ENCODE measurements around the gene BRIX1. TPM values are rescaled to one million over a fixed set of nuclear protein-coding genes. Genes with fewer than 3 reads are reported as not detected.
A peak's percentile ranks its signal among the peaks of the same experiment; 100 is the strongest.

BRIX1 gene
- polyA plus RNA-seq, 4 donors, result 9.4 to 28.7 (median 18.1) TPM

GRCh38 chr5:34881246-34881645 is 34.3 kb upstream of the BRIX1 start:
- Histone ChIP-seq H3K36me3 (ENCODE audit: control insufficient read depth in 3 of 3, insufficient read depth in 2 of 3, low read depth in 1 of 3, low read length in 3 of 3) (no peaks in the 10 kb centered on the region), H3K4me3 (ENCODE audit: low read depth in 1 of 3, low read length in 3 of 3) (no peak overlapping the region), H3K9me3 (ENCODE audit: control insufficient read depth in 2 of 2, insufficient read depth in 1 of 2, low read depth in 1 of 2, low read length in 1 of 2) (no peaks in the 10 kb centered on the region), H3K27ac (ENCODE audit: low read depth in 1 of 3, low read length in 2 of 3) (no peak overlapping the region), H3K27me3 (ENCODE audit: control insufficient read depth in 3 of 3, insufficient read depth in 3 of 3, low read length in 3 of 3) (no peaks in the 10 kb centered on the region), H3K4me1 (ENCODE audit: control insufficient read depth in 3 of 3, insufficient read depth in 2 of 3, low read depth in 1 of 3, low read length in 2 of 3) (no peaks in the 10 kb centered on the region)
- no peak for DNase-seq
- FAIRE-seq, result no peak

GRCh38 chr5:34886392-34887119 is 29.0 kb upstream of the BRIX1 start:
- no peaks in the 10 kb centered on the region for H3K4me1 ChIP-seq (ENCODE audit: control insufficient read depth in 3 of 3, insufficient read depth in 2 of 3, low read depth in 1 of 3, low read length in 2 of 3)
- no peak for FAIRE-seq
- H3K9me3 ChIP-seq (ENCODE audit: control insufficient read depth in 2 of 2, insufficient read depth in 1 of 2, low read depth in 1 of 2, low read length in 1 of 2), result no peaks in the 10 kb centered on the region
- H3K27ac ChIP-seq (ENCODE audit: low read depth in 1 of 3, low read length in 2 of 3), result no peak overlapping the region
- H3K36me3 ChIP-seq (ENCODE audit: control insufficient read depth in 3 of 3, insufficient read depth in 2 of 3, low read depth in 1 of 3, low read length in 3 of 3), result no peaks in the 10 kb centered on the region
- no peaks in the 10 kb centered on the region for H3K27me3 ChIP-seq (ENCODE audit: control insufficient read depth in 3 of 3, insufficient read depth in 3 of 3, low read length in 3 of 3)
- no peak for DNase-seq
- 88 to 92% (median 91%) methylated on average over 3 of the region's 3 CpGs for WGBS, 3 donors
- no peak overlapping the region for H3K4me3 ChIP-seq (ENCODE audit: low read depth in 1 of 3, low read length in 3 of 3)

GRCh38 chr5:34889394-34889793 is 26.1 kb upstream of the BRIX1 start:
- Histone ChIP-seq H3K9me3 (ENCODE audit: control insufficient read depth in 2 of 2, insufficient read depth in 1 of 2, low read depth in 1 of 2, low read length in 1 of 2) (no peaks in the 10 kb centered on the region), H3K4me3 (ENCODE audit: low read depth in 1 of 3, low read length in 3 of 3) (no peak overlapping the region), H3K27me3 (ENCODE audit: control insufficient read depth in 3 of 3, insufficient read depth in 3 of 3, low read length in 3 of 3) (no peaks in the 10 kb centered on the region), H3K4me1 (ENCODE audit: control insufficient read depth in 3 of 3, insufficient read depth in 2 of 3, low read depth in 1 of 3, low read length in 2 of 3) (no peaks in the 10 kb centered on the region), H3K27ac (ENCODE audit: low read depth in 1 of 3, low read length in 2 of 3) (no peak overlapping the region), H3K36me3 (ENCODE audit: control insufficient read depth in 3 of 3, insufficient read depth in 2 of 3, low read depth in 1 of 3, low read length in 3 of 3) (no peaks in the 10 kb centered on the region)
- peak in 1 of 2 donors; percentile 38 for DNase-seq
- no peak for FAIRE-seq
- WGBS, 3 donors, result 93 to 100% (median 98%) methylated on average over 1 of the region's 1 CpG

GRCh38 chr5:34891981-34892380 is 23.5 kb upstream of the BRIX1 start:
- Histone ChIP-seq H3K4me1 (ENCODE audit: control insufficient read depth in 3 of 3, insufficient read depth in 2 of 3, low read depth in 1 of 3, low read length in 2 of 3) (peaks cover 0 to 5% (median 0%) of the 10 kb centered on the region in 3 donors), H3K27me3 (ENCODE audit: control insufficient read depth in 3 of 3, insufficient read depth in 3 of 3, low read length in 3 of 3) (no peaks in the 10 kb centered on the region), H3K36me3 (ENCODE audit: control insufficient read depth in 3 of 3, insufficient read depth in 2 of 3, low read depth in 1 of 3, low read length in 3 of 3) (no peaks in the 10 kb centered on the region), H3K9me3 (ENCODE audit: control insufficient read depth in 2 of 2, insufficient read depth in 1 of 2, low read depth in 1 of 2, low read length in 1 of 2) (no peaks in the 10 kb centered on the region), H3K27ac (ENCODE audit: low read depth in 1 of 3, low read length in 2 of 3) (no peak overlapping the region), H3K4me3 (ENCODE audit: low read depth in 1 of 3, low read length in 3 of 3) (no peak overlapping the region)
- 85 to 90% (median 86%) methylated on average over 5 of the region's 5 CpGs for WGBS, 3 donors
- FAIRE-seq (no peak), DNase-seq (no peak)

GRCh38 chr5:34892414-34892813 is 23.1 kb upstream of the BRIX1 start:
- no peak overlapping the region for H3K4me3 ChIP-seq (ENCODE audit: low read depth in 1 of 3, low read length in 3 of 3)
- H3K4me1 ChIP-seq (ENCODE audit: control insufficient read depth in 3 of 3, insufficient read depth in 2 of 3, low read depth in 1 of 3, low read length in 2 of 3), result peaks cover 0 to 5% (median 0%) of the 10 kb centered on the region in 3 donors
- no peak for FAIRE-seq
- DNase-seq, result no peak
- H3K36me3 ChIP-seq (ENCODE audit: control insufficient read depth in 3 of 3, insufficient read depth in 2 of 3, low read depth in 1 of 3, low read length in 3 of 3), result no peaks in the 10 kb centered on the region
- H3K27me3 ChIP-seq (ENCODE audit: control insufficient read depth in 3 of 3, insufficient read depth in 3 of 3, low read length in 3 of 3), result no peaks in the 10 kb centered on the region
- H3K9me3 ChIP-seq (ENCODE audit: control insufficient read depth in 2 of 2, insufficient read depth in 1 of 2, low read depth in 1 of 2, low read length in 1 of 2), result no peaks in the 10 kb centered on the region
- H3K27ac ChIP-seq (ENCODE audit: low read depth in 1 of 3, low read length in 2 of 3), result no peak overlapping the region
- 88 to 95% (median 91%) methylated on average over 6 of the region's 6 CpGs for WGBS, 3 donors

GRCh38 chr5:34894716-34895115 is 20.8 kb upstream of the BRIX1 start:
- WGBS, 3 donors, result 96 to 100% (median 97%) methylated on average over 1 of the region's 1 CpG
- FAIRE-seq, result no peak

GRCh38 chr5:34895641-34896419 is 19.7 kb upstream of the BRIX1 start:
- H3K27me3 ChIP-seq (ENCODE audit: control insufficient read depth in 3 of 3, insufficient read depth in 3 of 3, low read length in 3 of 3), result no peaks in the 10 kb centered on the region
- peaks cover 0 to 5% (median 0%) of the 10 kb centered on the region in 3 donors for H3K4me1 ChIP-seq (ENCODE audit: control insufficient read depth in 3 of 3, insufficient read depth in 2 of 3, low read depth in 1 of 3, low read length in 2 of 3)
- 27 to 72% (median 42%) methylated on average over 2 of the region's 2 CpGs for WGBS, 3 donors
- H3K9me3 ChIP-seq (ENCODE audit: control insufficient read depth in 2 of 2, insufficient read depth in 1 of 2, low read depth in 1 of 2, low read length in 1 of 2), result no peaks in the 10 kb centered on the region
- DNase-seq, result peak; percentile 21 to 30
- no peaks in the 10 kb centered on the region for H3K36me3 ChIP-seq (ENCODE audit: control insufficient read depth in 3 of 3, insufficient read depth in 2 of 3, low read depth in 1 of 3, low read length in 3 of 3)
- H3K4me3 ChIP-seq (ENCODE audit: low read depth in 1 of 3, low read length in 3 of 3), result no peak overlapping the region
- no peak for FAIRE-seq
- H3K27ac ChIP-seq (ENCODE audit: low read depth in 1 of 3, low read length in 2 of 3), result no peak overlapping the region

More at GRCh38 chr5:34894716-34895115, 20.8 kb upstream of the BRIX1 start:
- H3K9me3 ChIP-seq (ENCODE audit: control insufficient read depth in 2 of 2, insufficient read depth in 1 of 2, low read depth in 1 of 2, low read length in 1 of 2), result no peaks in the 10 kb centered on the region
- no peaks in the 10 kb centered on the region for H3K36me3 ChIP-seq (ENCODE audit: control insufficient read depth in 3 of 3, insufficient read depth in 2 of 3, low read depth in 1 of 3, low read length in 3 of 3)
- no peak overlapping the region for H3K27ac ChIP-seq (ENCODE audit: low read depth in 1 of 3, low read length in 2 of 3)
- DNase-seq, result no peak
- peaks cover 0 to 5% (median 0%) of the 10 kb centered on the region in 3 donors for H3K4me1 ChIP-seq (ENCODE audit: control insufficient read depth in 3 of 3, insufficient read depth in 2 of 3, low read depth in 1 of 3, low read length in 2 of 3)
- H3K27me3 ChIP-seq (ENCODE audit: control insufficient read depth in 3 of 3, insufficient read depth in 3 of 3, low read length in 3 of 3), result no peaks in the 10 kb centered on the region
- no peak overlapping the region for H3K4me3 ChIP-seq (ENCODE audit: low read depth in 1 of 3, low read length in 3 of 3)

- Histone ChIP-seq H3K36me3 (ENCODE audit: control insufficient read depth in 3 of 3, insufficient read depth in 2 of 3, low read depth in 1 of 3, low read length in 3 of 3) (no peaks in the 10 kb centered on the region), H3K27ac (ENCODE audit: low read depth in 1 of 3, low read length in 2 of 3) (no peak overlapping the region), H3K27me3 (ENCODE audit: control insufficient read depth in 3 of 3, insufficient read depth in 3 of 3, low read length in 3 of 3) (no peaks in the 10 kb centered on the region), H3K4me1 (ENCODE audit: control insufficient read depth in 3 of 3, insufficient read depth in 2 of 3, low read depth in 1 of 3, low read length in 2 of 3) (peaks cover 0 to 5% (median 0%) of the 10 kb centered on the region in 3 donors), H3K9me3 (ENCODE audit: control insufficient read depth in 2 of 2, insufficient read depth in 1 of 2, low read depth in 1 of 2, low read length in 1 of 2) (no peaks in the 10 kb centered on the region), H3K4me3 (ENCODE audit: low read depth in 1 of 3, low read length in 3 of 3) (no peak overlapping the region)
- FAIRE-seq, result no peak
- no peak for DNase-seq
Measured at GRCh38 chr5:34897646-34898045, 17.9 kb upstream of the BRIX1 start.
